Measurements from ENCODE around the gene IGF1R.
"Not testable (repeated sequence)": the region's sequence is repeated elsewhere in the genome, so short reads cannot be mapped to it uniquely, and the experiment has no call there.

Gene IGF1R

GRCh38 chr15:98997755-98998154 lies 349.4 kb downstream of the IGF1R start:
- DNase-seq (ENCODE audit: low read depth in 2 of 2), result no peak

- DNase-seq (ENCODE audit: low read depth in 2 of 2), result no peak
Measured at GRCh38 chr15:98998279-98998678, 349.9 kb downstream of the IGF1R start.

GRCh38 chr15:98999233-98999632 lies 350.9 kb downstream of the IGF1R start:
- no peak for DNase-seq (ENCODE audit: low read depth in 2 of 2)

- no peak for DNase-seq (ENCODE audit: low read depth in 2 of 2)
Measured at GRCh38 chr15:99002226-99002625, 353.9 kb downstream of the IGF1R start.

GRCh38 chr15:99003317-99003716 lies 355.0 kb downstream of the IGF1R start:
- not testable (repeated sequence) for DNase-seq (ENCODE audit: low read depth in 2 of 2)

DNA sequence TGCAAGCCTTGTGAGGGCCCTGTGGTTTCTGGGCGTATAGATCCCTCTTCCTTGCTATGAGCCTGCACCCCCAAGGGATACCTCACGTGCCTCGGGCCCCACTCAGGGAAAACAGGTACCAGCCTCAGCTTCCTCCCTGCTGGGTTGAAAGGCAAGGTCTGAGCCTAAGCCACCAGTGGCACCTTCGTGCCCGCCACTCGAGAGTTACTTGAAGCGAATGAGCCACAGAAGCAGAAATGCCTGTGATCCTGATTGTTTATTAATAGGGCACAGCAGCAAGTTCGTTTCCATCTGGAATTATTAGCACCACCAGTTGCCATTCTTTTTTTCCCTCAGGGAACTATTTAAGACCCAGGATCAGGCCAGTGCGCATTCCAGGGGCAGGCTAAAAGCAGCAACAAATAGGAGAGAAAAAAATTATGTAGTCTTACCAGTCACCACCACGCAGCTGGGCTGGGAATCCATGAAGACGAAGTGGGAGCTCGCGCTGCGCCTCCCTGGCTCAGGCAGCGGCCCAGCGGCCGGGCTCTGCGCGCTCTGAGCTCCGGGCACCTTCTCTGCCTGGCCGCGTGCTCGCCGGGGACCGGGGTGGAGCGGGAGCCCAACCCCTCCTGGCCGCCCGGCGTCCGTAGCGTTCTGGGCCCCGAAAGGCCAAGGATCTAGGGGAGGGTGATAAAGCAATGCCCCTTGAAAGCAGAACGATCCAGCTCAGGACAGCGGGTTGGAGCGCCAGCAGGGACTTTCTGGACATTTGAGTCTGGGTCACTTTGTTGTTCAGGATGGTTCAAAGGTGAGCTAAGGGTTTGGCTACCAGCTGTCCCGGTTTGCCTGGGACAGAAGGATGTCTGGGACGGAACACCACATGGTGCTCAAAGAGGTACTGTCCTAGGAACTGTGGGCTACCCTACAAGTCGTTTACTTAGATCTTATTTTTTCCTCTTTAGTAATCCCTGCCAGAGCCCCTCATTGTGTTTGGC lies 356.9 kb downstream of the IGF1R start:
- not testable (repeated sequence) for DNase-seq (ENCODE audit: low read depth in 2 of 2)

- no peak for DNase-seq (ENCODE audit: low read depth in 2 of 2)
Measured at GRCh38 chr15:99006146-99006545, 357.8 kb downstream of the IGF1R start.

DNA sequence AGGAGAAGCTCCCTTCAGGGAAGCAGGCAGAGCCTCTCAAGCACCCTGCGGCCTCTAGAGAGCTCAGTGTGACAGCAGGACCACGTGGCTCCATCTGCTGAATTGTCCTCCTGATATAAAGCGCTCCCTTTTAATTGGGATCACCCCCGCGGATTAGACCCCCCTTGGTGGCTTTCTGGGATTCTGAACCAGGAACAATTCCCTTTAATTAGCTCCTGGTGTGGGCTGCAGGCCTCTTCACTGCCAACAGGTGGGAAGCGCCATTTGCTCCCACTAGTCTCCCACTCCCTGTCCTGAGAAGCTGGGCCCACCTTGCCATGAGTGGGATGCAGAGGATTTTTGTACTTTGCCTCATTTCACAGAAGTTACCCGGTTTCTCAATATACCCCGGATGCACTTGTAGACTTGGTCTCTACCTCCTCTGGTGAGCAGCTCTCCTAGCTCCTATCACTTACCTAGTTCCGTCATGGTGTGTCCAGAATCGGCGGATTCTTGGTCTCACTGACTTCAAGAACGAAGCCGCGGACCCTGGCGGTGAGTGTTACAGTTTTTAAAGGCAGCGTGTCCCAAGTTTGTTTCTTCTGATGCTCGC lies 358.7 kb downstream of the IGF1R start:
- no peak for DNase-seq (ENCODE audit: low read depth in 2 of 2)

GRCh38 chr15:99009741-99010330 lies 361.5 kb downstream of the IGF1R start:
- no peak for DNase-seq (ENCODE audit: low read depth in 2 of 2)

GRCh38 chr15:99010768-99011167 lies 362.4 kb downstream of the IGF1R start:
- DNase-seq (ENCODE audit: low read depth in 2 of 2), result peak in 1 of 2 experiments; percentile 19

All from fibroblast of skin of left biceps (primary cell).